GM18909 (cell line): ENCODE data around the gene SPDYE4.

Experiments used
- ATAC-seq: cut with Tn5 transposase; IDR thresholded peaks from one replicate; pipeline ENCODE4 v1.9.1; 2021; ENCODE audit warnings: mild to moderate bottlenecking; ENCODE audit not compliant: unreplicated experiment, poor library complexity

The SPDYE4 gene

DNA sequence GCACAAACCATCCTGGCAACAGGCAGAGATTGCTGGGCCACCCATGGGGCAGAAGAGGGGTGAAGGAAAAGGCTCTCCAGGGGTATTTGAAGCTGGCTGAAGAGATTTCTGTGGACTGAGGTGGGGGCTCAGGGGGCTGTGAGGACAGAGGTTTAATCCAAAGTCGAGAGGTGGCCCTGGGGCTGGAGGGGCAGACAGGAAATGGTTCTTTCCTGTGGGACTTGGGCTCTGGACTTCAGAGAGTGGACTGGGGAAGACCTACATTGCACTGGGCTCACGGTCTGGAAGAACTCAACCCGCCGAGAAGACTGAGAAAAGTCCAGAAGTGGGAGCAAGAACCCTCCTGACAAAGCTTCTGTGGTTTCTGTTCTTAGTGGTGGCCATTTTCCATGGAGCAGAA, 16.6 kb downstream of the SPDYE4 start:
- no peak for ATAC-seq

DNA sequence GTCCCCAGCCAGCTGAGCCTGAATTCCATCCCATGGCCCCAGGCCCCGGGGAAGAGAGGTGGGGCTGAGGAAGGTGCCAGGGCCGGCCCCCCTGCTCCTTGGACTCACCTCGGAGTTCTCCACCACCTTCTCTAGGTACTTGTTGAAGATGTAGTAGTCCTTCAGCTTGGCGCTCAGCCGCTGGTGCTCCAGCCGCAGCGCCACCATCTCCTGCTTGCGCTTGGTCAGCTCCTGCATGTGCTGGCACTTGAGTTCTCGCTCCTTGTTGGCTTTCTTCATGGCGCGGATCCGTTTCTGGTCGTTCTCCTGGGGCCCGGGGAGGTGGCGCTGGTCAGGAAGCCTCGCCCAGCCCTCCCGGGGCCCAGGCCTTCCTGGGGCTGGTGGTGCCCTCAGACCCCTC, 17.0 kb downstream of the SPDYE4 start:
- ATAC-seq: no peak

DNA sequence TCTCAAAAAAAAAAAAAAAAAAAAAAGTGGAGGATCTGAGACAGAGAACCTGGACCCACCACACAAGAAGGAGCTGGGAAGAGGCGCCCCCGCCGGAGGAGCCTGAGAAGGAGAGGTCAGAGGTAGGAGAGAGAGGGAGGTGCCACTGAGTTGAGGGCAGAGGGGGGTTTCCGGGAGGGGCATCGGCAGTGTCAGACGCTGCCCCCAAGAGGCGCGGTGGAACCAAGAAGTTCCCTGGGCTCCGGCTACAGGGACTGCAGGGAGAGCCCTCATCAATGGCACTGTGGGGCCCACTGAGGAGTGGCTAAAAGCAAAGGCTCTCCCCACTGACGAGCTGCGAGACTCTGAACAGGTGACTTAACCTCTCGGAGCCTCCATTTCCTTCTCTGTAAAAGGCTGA, 17.9 kb downstream of the SPDYE4 start:
- no peak for ATAC-seq

DNA sequence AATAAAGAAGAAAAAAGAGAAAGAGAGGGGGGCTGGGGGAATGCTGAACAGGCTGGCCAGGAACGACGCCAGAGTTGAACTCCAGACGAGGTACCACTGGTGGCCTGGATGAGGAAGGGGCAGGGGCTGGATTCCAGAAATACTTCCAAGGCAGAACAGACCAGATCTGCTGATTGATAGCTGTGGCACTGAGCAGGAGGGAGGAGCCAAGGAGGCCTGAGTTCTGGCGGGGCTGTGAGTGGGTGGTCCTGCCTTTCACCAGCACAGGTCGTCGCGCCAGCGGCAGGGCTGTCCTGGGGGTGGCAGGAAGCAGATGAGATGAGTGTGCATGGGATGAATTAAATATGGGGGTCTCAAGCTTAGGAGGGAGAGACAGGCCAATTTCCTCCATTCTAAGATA, 19.2 kb downstream of the SPDYE4 start:
- no peak for ATAC-seq

DNA sequence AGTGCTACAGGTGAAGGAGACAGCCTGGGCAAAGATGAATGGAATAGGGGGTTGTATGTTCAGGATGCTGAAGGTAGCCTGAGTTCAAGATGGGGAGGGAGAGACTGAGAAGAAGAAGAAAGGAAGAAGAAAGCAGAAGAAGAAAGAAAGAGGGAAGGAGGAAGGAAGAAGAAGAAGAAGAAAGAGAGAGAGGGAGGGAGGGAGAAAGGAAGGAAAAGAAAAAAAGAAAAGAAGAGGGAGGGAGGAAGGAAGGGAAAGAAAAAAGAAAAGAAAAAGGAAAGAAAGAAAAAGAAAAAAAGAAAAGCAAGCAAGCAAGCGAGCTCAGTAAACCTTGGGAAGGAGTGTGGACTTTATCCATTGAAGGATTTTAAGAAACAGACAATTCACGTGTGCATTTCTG, 21.6 kb downstream of the SPDYE4 start:
- no peak for ATAC-seq

DNA sequence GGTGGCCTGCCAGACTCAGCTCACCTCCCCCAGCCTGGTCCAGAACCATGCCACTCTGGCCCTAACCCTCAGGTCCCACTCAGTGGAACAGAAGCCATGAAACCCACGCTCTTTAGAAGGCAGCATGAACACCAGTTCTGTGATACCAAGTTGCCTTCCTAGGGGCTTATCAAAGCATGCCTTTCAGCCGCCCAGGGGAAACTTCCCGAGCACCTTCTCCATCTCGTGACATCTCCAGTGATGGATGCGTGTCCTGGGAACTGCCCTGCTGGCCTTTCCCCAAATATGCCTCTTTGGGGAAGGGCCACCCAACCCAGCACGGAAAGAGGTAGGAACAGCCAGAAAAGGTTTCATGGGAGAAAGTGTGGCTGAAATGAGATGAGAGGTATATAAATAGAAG, 22.0 kb downstream of the SPDYE4 start:
- ATAC-seq: no peak

DNA sequence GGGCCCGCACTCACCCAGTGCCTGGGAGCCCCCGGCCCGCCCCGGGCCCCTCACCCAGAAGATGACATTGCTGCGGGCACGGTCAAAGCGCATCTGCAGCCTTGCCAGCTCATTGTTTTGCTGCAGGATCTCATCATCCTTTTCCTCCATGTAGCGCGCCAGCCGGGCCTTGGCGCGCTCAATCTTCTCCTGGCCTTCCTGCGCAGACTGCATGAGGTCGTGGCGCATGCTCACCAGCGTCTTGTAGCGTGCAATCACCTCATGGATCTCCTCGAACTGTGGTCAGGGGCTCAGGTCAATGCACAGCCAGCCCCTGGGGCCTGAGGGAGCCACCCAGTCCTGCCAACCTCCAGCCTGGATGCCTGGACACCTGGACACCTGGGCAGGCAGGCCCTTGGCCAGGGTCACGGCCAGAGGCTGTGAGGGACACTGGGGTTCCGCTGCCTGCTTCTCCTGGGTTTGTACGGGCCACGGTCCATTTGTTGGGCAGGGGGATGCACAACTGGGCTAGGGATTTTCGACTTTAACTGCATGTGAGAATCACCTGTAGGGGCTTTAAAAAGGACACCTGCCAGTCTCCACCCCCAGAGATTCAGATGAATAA, 22.9 kb downstream of the SPDYE4 start:
- ATAC-seq: no peak

DNA sequence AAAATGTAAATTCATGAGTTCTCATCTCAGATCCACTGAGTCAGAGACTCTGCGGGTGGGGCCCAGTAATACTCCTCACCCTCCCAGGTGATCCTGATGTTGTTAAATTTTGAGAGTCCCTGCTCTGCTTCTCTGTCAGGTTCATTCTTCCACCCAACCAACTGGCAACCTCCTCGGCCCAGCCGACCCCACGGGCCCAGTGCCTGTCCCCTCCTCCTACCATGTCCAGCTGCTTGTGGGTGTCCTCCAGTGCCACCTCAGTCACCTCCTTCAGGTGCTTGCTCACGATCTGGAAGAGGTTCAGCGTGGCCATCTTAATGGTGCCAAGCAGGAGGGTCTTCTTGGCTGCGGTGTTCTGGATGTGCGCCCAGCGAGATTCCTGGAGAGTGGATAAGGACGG, 23.5 kb downstream of the SPDYE4 start:
- ATAC-seq: no peak

DNA sequence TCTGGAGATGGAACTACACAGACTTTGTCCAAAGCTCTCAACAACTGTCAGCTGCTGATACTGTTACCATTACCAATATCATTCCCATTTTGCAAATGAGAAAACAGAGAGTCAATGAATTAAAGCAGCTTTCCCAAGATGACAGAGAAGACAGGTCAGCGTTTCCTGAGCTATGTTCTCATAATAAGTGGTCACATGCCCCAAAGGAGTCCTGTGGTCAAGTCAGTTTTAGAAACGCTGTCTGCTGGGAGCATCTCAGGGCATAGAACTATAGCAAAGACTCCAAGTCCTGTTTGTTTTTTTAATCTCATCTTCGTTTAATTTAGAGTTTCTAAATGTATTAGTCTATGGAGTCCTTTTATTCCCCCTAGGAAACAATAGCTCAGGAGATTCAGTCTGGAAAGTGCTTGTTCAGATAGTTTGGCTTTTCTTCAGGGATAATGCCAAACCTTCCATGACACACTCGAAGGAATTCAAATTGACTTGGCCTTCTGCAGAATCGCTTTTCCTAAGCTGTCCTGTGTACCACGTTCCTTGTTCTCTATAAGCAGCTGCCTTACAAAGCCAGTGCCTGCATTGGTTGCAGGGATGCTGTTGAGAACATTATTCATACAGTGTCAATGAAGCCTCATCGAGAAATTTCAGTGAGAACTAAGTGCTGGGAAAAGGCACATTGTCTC, 25.8 kb downstream of the SPDYE4 start:
- no peak for ATAC-seq

DNA sequence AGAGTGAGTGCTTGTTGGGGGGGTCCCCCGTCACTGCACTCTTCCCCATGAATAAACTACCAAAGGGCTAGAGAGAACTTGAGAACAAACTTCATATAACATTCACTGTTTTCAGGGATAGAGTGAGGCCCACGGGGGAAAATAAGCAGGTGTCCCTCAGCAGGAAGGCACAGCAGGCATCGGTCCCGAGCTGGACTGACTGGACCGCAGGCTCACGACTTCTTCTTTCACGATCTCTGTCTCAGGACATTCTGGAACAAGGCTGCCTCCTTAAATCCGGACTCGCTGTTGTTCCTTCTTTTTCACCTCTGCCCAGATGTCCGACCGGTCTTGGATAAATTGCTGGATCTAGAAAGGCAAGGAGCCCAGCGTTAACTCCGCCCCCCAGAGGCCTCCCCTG, 28.5 kb downstream of the SPDYE4 start:
- ATAC-seq: no peak

DNA sequence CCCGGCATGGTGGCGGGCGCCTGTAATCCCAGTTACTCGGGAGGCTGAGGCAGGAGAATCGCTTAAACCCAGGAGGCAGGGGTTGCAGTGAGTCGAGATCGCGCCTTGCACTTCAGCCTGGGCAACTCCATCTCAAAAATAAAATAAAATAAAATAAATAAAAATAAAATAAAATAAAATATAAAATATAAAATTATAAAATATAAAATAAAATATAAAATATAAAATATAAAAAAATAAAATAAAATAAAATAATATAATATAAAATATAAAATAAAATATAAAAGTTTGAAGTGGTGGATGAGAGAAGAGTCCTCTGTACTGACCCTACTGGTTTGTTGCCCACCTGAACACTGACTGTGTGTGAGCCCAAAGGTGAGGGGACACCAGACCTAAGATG, 28.9 kb downstream of the SPDYE4 start:
- no peak for ATAC-seq

DNA sequence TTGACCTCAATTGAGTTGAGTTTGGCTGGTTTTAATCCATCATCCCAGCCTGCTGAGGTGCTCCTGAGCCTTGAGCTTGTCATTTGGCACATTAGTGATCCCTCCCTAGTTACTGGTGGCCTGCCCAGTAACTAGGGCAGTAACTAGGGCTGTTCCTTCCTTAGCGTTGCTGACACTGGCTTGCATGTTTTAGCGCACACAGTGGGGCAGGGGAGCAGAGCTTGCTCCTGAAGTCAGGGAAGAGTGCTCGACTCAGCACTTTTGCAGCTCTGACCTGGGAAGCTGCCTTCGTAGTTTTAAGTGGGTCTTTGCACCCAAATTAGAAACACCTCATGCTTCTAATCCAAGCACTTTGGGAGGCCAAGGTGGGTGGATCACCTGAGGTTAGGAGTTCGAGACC, 29.4 kb downstream of the SPDYE4 start:
- no peak for ATAC-seq

DNA sequence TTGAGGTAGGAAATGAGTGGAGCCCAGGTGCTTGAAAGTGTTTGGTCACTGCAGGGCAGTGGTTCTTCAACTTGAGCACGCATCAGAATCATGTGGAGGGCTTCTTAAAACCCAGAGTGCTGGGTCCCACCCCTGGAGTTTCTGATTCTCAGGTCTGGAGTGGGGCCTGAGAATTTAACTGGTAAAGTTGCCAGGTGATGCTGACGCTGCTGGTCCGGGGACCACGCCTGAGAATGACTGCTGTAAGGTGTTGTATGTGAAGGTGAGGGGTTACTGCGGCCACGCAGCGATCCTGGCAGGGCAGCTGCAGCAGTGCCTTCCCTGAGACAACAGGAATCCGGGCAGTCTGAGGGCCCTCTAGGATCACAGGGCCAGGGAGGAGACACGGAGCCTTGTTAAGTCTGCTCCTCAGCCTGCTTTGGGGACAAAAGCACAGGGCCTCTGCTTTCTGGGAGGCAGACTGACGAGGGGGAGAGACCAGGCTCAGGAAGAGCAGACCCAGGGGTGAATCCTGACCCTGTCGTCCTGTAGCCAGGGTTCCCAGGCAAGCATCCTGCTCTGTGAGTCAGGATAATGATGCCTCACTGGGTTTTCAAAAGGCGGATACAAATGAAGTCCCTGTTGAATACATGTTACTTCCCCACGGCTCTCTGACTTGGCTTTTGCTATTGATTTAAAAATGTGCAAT, 30.0 kb downstream of the SPDYE4 start:
- ATAC-seq: no peak

DNA sequence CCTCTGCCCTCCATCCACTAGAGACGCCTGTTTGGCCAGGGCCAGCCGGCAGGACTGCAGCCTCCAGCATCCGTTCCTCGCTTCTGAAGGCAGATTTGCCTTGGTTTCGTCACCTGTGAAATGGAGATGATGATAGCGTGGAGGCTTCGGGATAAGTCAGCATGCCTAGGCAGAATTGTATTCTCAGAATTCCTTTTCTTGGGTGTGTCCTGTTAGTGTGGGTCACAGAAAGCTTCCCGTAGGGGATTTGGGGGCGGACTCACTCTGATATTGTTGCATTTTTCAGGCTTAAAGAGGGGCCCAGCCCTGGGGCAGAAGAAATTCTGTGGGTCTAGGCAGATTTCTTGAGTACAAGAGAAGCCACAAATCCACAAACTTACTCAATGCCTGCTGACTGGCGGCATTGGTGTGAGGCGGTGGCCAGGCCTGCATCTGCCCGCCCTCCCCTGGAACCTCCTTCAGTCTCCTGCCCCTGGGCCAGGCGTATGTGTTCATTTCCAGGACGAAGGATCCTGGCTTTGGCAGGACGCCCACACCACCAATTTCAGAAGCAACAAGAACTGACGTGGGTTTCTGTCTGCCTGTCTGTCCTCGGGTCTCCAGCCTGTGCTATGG, 31.3 kb downstream of the SPDYE4 start:
- ATAC-seq: no peak

DNA sequence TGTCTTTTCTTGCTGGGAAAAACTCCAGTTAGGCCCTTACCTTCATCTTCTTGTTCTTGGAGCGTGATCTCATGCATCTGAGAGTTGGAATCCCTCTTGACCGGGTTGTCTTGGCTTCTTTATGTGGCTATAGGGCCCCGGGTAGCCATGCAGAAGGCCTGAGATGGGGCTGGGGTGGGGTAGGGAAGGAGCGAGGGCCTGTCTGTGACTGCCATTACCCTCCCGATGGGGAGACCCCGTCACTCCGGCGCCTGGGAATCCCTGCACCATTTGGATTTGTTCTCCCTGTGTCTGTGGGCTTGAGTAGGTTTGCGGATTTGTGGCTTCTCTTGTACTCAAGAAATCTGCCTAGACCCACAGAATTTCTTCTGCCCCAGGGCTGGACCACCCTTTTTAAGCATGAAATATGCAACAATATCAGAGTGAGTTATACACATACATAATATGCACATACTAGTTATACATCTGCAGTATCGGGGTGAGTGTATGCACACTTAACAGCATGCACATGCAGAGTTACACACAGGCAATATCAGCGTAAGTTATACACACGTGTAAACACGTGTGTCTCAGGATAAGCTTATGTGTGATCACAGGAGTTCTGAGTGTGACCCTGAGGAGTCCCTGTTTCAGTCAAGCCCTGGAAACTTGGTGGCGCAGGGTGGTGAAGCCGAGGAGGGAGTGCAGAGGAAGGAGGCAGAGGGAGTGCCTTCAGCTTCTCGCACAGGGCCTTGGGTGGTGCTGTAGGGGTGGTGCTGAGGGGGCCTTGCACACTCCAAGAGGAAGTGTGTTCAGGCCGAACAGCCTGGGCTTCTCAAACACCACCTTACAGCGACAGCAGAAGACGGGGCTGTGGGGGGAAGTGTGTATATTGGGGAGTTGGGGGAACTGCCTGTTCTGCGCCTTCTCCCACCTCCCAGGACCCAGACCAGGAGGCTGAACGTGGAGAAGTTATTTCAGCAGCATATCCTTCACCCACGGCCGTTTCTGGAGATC, 32.2 kb downstream of the SPDYE4 start:
- no peak for ATAC-seq

DNA sequence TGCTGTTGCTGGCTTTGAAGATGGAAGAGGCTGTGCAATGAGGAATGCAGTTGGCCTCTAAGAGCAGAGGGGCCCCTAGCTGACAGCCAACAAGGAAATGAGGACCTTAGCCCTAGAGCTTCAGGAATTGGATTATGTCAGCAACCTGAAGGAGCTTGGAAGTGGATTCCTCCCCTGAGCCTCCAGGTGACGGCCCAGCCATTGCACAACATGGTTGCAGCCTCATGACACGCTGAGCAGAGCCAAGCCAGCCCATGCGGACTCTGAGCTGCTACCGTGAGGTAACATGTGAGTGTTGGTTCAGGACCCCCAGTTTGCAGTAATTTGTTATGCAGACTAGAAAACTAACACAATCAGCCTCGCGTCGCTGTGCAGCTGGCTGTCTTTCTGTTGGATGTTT, 33.9 kb downstream of the SPDYE4 start:
- no peak for ATAC-seq

DNA sequence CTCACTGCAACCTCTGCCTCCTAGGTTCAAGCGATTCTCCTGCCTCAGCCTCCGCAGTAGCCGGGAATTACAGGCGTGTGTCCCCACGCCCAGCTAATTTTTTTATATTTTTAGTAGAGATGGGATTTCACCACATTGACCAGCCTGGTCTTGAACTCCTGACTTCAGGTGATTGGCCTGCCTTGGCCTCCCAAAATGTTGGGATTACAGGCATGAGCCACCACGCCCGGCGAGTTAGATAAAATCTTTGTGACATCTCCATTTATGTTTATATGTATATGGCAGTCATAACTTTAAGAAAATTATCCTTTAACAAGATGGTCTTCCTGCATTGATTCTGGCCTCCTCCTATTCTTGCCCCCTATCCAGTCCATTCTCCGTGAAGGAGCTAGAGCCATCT, 37.8 kb downstream of the SPDYE4 start:
- ATAC-seq: no peak

DNA sequence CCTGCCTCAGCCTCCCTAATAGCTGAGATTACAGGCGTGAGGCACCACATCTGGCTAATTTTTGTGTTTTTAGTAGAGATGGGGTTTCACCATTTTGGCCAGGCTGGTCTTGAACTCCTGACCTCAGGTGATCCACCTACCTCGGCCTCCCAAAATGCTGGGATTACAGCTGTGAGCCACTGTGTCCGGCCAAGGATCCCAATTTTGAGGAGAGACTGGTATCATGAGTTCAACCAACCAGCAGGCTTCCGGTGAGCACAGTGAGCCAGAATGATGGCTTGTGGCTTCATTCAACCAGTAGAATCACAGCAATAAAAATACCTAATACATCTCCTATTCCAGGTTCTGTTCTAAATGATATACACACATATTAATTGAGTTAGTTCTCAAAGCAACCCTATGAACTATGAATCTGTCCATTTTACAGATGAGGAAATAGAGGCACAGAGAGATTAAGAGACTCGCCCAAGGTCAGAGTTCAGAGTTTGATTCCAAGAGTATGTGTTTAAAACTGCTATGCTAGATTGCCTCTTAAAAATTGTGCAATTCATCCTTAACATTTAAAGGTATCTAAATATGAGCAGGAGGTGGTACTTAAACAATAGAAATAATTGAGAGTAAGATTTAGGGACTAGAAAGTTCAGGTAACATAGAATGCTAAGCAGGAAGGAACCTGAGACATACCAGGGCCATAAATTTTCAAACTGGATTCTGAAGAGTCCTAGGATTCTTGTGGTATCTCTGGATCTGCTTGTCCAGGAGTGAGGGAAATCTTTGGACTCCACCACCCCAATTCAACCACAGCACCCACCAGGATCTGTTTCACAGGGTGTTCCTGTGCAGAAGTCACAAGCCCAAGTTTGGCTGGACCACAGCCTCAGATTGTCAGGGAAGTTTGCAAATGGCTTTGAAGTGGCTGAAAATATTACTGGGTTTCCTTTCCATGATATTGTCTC, 38.8 kb downstream of the SPDYE4 start:
- ATAC-seq: no peak

DNA sequence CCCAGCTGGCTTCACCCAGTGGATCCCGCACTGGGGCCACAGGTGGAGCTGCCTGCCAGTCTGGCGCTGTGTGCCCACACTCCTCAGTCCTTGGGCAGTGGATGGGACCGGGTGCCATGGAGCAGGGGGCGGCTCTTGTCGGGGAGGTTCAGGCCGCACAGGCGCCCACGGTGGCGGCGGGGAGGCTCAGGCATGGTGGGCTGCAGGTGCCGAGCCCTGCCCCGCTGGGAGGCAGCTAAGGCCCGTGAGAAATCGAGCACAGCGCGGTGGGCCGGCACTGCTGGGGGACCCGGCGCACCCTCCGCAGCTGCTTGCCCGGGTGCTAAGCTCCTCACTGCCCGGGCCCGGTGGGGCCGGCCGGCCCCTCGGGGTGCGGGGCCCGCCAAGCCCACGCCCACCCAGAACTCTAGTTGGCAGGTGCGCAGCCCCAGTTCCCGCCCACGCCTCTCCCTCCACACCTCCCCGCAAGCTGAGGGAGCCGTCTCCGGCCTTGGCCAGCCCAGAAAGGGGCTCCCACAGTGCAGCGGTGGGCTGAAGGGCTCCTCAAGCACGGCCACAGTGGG, 40.3 kb downstream of the SPDYE4 start:
- ATAC-seq: no peak
